NCI-H526 treated with DMSO at 0.1 percent for 48 hours (cell line): ENCODE data around the gene CHN1.

ENCODE experiments used
- DNase-seq: peaks from one replicate; lab custom pipeline; 2025; lab: John Stamatoyannopoulos, UW

CHN1 gene

GRCh38 chr2:174870787-174871186 lies 134.4 kb downstream of the CHN1 start:
- DNase-seq = no peak

GRCh38 chr2:174868878-174869277 lies 136.3 kb downstream of the CHN1 start:
- DNase-seq = no peak

- no peak for DNase-seq
Measured at GRCh38 chr2:174866421-174866820, 138.8 kb downstream of the CHN1 start.

- no peak for DNase-seq
Measured at GRCh38 chr2:174863183-174863582, 142.0 kb downstream of the CHN1 start.

GRCh38 chr2:174859563-174860169 lies 145.5 kb downstream of the CHN1 start:
- no peak for DNase-seq

GRCh38 chr2:174858745-174859144 lies 146.4 kb downstream of the CHN1 start:
- no peak for DNase-seq

- no peak for DNase-seq
Measured at GRCh38 chr2:174856447-174856846, 148.7 kb downstream of the CHN1 start.

- no peak for DNase-seq
Measured at GRCh38 chr2:174846941-174847938, 157.9 kb downstream of the CHN1 start.

GRCh38 chr2:174846218-174846617 lies 159.0 kb downstream of the CHN1 start:
- DNase-seq = no peak

- no peak for DNase-seq
Measured at GRCh38 chr2:174844295-174844708, 160.9 kb downstream of the CHN1 start.

- DNase-seq = no peak
Measured at GRCh38 chr2:174842496-174842895, 162.7 kb downstream of the CHN1 start.

- DNase-seq = no peak
Measured at GRCh38 chr2:174841936-174842335, 163.2 kb downstream of the CHN1 start.

- DNase-seq = no peak
Measured at GRCh38 chr2:174841350-174841749, 163.8 kb downstream of the CHN1 start.

GRCh38 chr2:174840436-174840835 lies 164.7 kb downstream of the CHN1 start:
- no peak for DNase-seq

- no peak for DNase-seq
Measured at GRCh38 chr2:174839662-174840061, 165.5 kb downstream of the CHN1 start.

- no peak for DNase-seq
Measured at GRCh38 chr2:174836995-174837390, 168.2 kb downstream of the CHN1 start.

- DNase-seq = no peak
Measured at GRCh38 chr2:174836377-174836994, 168.7 kb downstream of the CHN1 start.

GRCh38 chr2:174835797-174836255 lies 169.4 kb downstream of the CHN1 start:
- no peak for DNase-seq

- DNase-seq = no peak
Measured at GRCh38 chr2:174833737-174834136, 171.4 kb downstream of the CHN1 start.

- DNase-seq = no peak
Measured at GRCh38 chr2:174830561-174830960, 174.6 kb downstream of the CHN1 start.

GRCh38 chr2:174829550-174829949 lies 175.6 kb downstream of the CHN1 start:
- no peak for DNase-seq
